Measurements from ENCODE around the gene INO80C.

INO80C gene

GRCh38 chr18:35418610-35419009 lies 79.2 kb downstream of the INO80C start:
- TF ChIP-seq, protein P1, sequence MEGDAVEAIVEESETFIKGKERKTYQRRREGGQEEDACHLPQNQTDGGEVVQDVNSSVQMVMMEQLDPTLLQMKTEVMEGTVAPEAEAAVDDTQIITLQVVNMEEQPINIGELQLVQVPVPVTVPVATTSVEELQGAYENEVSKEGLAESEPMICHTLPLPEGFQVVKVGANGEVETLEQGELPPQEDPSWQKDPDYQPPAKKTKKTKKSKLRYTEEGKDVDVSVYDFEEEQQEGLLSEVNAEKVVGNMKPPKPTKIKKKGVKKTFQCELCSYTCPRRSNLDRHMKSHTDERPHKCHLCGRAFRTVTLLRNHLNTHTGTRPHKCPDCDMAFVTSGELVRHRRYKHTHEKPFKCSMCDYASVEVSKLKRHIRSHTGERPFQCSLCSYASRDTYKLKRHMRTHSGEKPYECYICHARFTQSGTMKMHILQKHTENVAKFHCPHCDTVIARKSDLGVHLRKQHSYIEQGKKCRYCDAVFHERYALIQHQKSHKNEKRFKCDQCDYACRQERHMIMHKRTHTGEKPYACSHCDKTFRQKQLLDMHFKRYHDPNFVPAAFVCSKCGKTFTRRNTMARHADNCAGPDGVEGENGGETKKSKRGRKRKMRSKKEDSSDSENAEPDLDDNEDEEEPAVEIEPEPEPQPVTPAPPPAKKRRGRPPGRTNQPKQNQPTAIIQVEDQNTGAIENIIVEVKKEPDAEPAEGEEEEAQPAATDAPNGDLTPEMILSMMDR (IDR thresholded peaks at IDR 0.05; ENCODE audit: control insufficient read depth, extremely low read depth, insufficient read depth), result no peak
- no peak overlapping the region for H3K4me3 ChIP-seq (ENCODE audit: low read depth, low read length)
- no peak for DNase-seq (ENCODE audit: low read depth)
